ENCODE measurements around the gene FAM13C.

FAM13C gene

DNA sequence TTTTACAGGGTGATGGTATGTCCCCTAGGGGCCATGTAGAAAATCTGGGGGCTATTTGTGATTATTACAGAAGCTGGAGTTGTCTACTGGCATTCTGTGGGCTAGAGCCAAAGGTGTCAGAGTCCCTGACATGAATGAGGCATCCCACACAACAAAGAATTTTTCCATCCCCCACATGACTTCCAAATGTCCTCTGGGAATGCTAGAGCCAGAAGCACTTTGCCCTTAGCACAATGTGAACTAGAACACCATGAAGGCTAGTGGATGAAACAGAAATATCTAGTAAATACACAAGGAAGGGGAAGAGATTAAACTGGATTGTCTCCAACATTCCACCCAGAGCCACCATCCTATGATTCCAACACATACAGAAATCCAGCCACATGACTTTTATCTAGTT, 46.9 kb downstream of the FAM13C start:
- DNase-seq (ENCODE audit: low spot score): no peak

DNA sequence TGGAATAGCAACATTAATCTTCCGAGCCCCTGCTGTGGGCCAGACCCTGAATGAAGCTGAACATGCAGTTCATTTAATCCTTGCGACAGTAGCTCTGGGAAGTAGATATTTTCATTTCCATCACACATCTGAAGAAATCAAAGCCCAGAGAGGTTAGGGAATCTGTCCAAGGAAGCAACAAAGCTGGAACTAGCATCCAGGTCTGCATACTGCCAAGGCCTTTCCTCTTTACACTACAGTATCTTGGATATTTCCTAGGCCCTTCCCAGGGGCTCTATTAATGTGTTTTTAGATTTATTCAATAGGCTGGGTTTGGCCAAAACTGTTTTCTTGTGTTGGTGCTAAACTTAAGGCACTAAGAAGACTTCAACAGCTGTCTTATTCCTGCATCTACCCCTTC, 48.1 kb downstream of the FAM13C start:
- no peak for DNase-seq (ENCODE audit: low spot score)

DNA sequence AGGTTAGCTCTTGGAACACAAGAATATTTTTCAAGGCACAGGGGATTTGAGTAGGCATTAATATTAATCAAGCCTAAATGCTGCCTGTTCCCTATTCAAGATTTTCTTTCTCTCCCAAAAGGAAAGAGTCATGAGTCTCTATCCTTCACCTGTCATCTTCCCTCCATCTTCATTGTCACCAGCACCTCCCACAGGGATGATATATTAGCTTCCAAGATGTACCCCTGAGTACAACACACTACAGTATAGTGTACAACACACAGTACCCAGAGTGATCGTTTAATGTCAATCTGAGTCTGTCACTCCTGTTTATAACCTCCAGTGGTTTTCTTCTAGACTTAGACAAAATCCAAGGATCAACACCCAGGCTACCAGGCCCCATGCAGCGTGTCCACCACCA, 50.1 kb downstream of the FAM13C start:
- no peak for DNase-seq (ENCODE audit: low spot score)

DNA sequence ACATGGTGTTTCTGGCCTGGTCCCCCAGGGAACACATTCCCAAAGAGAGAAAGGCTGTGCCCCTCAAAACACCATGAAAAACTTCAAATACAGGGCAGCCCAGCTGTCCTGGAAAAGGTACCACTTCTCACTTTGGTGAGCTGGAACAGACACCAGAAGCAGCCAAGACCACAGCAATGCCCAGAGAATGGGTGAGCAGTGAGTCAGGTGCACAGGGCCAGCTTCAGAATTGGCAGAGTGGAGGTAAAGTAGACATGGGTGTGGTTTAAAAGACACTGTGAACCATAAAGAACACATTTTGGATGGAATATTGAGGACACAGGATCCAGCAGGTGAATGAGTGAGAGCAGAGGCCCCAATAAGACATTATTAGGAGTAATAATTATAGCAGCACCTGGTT, 51.3 kb downstream of the FAM13C start:
- DNase-seq (ENCODE audit: low spot score): no peak

DNA sequence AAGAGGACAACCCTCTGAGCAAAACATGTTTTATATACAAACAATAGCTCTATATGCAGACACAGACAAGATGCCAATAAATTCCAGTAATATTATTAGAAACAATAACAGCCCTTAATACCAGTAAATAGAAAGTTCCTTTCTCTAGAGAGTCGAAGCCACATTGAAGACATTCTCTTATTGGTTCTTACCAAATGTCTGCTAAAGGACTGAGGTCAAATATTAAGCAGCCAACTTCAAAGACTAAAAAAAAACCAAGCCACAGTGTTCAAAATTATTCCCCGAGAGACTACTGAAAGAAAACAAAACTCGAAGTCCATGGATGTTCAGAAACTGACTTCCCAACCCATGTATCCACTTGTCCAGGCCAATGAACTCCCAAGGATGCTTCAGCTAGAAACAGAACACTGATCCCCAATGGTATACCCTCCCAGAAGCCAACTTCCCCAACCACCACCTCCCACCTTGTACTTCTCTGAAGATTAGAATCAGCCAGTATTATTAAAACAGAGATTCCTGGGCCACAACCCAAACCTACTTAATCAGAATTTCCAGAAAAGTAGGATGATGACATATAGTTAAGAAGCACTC, 51.9 kb downstream of the FAM13C start:
- DNase-seq (ENCODE audit: low spot score): no peak

DNA sequence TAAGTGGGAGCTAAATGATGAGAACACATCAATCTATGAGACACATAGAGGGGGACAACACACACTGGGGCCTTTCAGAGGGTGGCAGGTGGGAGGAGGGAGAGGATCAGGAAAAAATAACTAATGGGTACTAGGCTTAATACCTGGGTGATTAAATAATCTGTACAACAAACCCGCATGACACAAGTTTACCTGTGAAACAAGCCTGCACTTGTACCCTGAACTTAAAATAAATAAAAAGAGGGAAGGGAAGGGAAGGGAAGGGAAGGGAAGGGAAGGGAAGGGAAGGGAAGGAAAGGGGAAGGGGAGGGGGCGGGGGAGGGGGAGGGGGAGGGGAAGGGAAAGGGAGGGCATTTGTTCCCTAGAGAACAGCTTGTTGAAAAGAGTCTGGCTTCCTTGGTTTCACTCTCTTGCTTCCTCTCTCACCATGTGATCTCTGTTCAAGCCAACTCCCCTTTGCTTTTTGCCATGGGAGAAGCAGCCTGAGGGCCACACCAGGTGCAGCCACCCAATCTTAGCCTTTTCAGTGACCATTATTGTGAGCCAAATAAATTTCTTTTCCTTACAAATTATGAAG, 57.7 kb downstream of the FAM13C start:
- DNase-seq (ENCODE audit: low spot score): no peak

DNA sequence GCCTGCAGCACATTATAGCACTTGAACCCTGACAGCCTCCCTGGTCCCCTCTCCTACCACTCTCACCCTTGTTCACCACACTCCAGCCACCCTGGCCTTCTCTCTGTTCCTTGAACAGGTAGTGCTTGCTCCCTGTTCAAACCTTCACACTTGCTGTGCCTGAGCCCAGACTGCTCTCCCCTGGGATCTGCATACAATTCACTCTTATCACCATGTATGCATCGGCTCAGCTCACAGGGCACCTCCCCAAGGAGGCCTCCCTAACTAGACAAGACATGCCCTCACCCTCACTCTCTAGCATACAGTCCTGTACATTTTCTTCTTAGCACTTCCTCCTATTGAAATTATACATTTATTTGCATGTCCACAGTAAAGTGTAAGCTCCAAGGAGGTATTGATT, 59.3 kb downstream of the FAM13C start:
- DNase-seq (ENCODE audit: low spot score): no peak

DNA sequence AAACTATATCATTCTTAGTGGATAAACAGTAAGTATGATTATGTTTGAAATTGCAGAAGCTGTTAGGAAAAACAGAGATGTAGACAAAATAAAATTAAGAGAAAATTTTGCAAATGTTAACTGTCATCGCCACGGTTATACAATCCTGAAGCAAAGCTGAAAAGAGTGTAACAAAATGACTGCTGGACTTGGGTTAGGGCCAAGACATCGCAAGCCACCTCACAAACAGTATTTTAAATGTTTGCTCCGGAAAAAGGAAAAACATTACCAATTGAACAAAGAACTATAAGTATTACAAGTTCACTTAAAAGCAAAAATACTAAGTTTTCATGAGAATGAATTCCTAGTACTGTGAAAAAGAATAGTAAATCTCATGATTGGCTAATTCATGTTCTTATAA, 60.0 kb downstream of the FAM13C start:
- DNase-seq (ENCODE audit: low spot score): no peak

DNA sequence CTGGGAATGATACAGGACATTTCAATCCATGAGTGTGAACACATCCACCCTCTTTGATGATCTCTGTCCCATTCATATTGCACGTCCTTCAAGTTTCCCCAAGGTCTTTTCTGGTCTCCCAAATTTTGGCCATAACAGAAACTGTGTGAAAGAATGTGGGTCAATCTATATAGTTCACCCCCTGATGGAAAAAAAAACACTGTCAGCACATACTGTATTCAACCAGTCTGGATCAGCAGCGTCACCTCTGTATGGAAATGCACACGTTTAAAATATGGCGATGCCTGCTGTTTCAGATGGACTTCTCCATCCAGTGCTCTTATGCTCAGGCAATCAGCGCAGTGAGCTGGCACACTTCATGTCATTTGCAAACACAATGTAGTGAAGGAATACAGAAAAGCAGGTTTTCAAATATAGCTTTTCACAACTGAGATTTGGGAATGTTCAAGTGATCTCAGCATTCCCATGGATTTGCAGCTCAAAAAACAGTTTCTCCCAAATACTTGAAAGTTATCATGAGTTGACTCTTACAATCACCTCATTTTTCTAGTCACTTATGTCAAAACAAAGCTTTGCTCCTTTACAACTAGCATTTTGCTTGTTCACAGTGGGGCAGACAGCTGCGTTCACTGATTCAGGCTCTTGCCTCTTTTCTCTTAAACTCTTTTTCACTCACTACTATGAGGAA, 61.1 kb downstream of the FAM13C start:
- DNase-seq (ENCODE audit: low spot score): no peak

DNA sequence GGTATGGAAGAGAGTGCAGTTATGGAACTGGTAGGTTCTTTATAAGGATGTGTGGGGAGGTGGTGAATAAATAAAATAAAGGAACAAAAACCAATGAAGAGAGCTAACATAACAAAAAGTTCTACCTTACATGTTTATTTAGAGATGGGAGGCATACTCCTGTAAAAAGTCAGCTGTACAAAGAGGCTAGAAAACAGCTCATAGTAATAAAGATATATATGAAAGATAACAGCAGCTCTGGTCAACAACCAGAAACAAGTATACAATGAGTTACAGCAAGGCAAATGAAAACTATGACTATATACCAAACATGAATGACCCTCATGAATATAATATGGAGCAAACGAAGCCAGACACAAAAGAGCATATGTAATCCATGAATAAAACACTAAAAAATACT, 62.0 kb downstream of the FAM13C start:
- DNase-seq (ENCODE audit: low spot score): no peak

DNA sequence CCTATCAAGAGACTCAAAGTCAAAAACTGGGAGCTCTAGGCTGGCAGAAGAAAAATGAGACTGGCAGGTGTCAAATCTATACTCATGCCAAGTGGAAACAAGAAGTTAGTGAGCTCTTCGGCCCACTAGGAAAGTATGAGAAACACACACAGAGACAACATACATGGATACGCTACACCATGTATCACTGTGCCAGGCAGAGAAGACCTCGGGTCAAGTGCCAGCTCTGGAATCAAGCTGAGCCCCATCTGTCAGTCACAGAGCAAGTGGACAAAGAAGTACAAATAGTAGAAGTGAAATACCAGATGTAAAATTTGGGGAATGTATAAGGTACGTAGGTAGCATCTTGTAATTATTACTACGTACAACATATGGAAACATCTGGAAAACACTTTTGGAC, 62.4 kb downstream of the FAM13C start:
- DNase-seq (ENCODE audit: low spot score): no peak

DNA sequence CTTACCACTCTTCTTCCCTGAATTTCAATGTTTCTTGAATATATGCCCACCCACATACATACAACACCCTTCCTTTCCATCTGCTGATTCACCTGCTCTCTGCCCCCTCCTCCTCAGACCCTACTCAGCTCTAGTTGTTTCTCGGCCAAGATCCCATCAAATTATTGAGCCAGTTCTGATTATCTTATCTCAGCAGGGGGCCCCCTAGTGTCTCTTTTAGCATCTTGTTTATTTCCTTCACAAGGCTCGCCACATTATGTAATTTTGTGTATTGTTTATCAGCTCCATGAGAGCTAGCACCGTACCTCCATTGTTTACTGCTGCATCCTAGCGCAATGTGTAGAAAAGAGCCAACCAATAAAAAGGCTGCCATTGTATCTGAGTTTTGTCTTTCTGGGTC, 71.9 kb downstream of the FAM13C start:
- peak; percentile 61 for DNase-seq (ENCODE audit: low spot score)

DNA sequence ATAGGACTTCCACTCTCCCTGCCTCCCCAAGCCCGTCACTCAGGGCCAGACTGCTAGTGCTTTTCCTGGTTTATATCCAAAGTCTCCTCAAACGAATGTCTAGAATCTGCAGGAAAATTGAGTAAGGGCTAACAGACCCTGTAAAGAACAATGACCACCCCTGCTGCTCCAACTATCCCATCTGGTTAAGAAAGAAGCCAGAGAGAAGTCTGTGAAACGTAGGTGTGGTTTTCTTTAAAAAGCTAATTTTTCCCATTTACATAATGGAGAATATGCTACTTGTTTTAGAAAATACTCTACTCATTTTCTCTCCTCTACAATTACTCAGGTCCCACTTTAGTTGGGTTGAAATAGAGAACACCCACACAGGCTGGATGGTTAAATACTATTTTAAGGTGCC, 72.5 kb downstream of the FAM13C start:
- DNase-seq (ENCODE audit: low spot score): no peak

DNA sequence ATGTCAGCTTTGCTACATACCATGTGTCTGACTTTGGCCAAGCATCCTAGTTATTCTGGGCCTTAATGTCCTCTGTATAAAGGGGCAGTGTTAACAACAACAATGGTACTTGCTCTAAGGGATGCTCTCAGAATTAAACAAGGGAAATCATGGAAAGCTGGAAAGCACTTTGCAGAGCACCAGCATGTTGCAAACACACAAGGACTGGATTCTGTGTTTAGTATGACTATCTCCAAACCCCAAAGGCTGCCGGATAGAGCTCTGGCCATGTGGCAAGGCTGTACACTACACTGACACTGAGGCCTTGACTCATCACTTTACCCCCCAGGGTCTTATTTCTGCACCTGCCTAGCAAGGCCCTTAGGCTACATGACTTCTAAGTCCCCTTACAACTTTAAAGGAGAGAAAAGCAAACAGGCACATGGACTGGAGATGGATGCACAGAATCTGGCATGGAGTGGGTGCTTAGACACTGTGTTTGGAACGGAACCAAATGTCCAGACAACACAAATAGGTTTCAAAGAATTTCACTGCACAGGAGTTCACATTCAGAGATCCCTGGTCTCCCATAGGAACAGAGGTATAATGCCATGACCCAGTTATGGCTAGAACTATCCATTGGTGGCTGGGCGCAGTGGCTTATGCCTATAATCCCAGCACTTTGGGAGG, 74.6 kb downstream of the FAM13C start:
- DNase-seq (ENCODE audit: low spot score): peak; percentile 94

DNA sequence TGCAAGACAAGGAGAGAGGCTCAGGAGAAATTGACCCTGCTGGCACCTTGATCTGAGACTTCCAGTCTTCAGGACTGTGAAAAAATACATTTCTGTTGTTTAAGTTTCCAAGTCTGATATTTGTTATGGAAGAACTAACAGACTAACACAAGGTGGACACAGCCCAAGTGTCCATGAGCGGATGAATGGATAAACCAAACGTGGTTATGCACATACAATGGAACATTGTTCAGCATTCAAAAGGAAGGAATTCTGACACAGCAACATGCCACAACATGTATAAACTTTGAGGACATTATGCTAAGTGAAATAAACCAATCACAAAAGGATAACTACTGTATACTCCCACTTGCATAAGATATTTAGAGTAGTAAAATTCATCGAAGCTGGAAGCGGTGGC, 76.5 kb downstream of the FAM13C start:
- peak; percentile 65 for DNase-seq (ENCODE audit: low spot score)

DNA sequence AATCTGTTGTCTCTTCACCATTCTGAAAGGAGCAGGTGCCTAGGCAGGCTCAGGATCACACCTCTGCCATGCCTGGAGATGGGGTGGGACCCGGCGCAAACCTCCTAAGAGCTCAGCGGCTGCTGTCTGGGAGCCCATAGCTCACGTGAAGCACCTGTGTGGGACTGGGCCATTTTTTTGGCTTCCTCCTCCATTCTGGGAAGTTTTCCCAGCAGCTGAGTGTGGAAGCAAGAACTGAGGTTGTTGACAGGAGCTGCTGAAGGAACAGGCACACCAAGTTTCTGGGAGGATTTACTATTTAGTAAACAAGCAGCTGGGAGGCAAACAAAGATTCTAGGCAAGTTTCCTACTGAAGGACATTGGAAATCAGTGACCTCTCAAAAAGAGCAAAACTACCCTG, 77.3 kb downstream of the FAM13C start:
- DNase-seq (ENCODE audit: low spot score): no peak

DNA sequence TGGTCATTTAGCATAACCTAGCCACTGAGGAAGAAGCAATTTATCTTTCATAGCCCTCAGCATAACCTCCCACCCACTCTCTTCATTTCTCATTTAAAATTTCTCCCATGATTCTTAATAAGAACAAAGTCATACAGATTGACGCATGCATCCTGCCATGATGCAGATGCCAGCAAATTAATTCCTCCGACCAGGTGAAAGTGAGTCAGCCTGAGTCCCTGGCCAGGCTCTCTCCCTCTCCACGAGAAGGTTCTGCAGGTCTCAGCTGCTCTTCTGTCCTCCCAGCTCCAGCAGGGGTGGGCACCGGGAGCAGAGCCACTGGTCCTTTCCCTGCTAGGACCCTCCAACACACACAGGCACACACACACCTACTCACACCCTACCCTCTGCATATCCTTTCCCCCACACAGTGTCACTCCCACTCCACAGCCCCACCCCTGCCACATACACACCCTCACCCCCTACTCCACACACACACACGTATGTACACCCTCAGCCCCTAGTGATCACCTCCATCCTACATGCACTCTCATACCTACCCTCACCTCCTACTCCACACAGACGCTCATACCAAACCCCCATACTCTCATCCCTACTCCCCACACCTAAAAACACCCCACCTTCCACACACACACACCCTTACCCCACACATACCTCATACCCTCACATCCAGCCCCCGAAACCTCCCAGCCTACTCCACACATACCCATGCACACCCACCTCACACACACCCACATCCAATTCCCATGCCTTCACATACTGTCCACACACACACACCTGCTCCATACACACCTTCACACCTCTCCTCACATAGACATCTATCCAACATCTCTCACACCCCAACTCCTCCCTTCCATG, 78.0 kb downstream of the FAM13C start:
- DNase-seq (ENCODE audit: low spot score): no peak

DNA sequence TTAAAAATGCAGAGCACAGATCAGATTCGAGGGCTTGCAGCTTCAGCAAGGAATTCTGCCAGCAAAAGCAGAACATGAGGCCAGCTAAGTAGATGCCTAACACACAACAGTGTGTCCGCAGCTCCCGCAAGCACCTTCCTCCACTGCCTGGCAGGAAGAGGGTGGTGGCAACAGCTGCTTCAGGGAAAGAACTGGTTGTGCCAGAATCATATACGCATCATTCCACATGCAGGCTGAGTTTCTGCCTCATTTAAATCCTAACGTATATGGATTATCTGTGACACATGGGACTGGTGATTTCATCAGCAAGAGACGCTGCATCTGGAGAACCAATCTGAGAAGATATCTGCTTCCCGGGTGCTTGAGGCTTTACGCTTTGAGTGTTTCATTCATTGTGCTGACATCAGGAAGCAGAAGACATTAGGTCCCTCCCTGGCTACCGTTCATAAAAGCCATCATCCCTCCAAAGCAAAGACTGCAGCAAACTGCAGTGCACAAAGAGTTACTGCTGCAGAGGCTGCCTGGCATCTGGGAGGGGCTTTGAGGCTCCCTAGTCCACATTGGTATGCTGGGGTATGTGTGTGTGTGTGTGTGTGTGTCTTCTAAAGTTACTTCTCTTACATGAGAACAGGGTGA, 78.8 kb downstream of the FAM13C start:
- DNase-seq (ENCODE audit: low spot score): peak; percentile 63

DNA sequence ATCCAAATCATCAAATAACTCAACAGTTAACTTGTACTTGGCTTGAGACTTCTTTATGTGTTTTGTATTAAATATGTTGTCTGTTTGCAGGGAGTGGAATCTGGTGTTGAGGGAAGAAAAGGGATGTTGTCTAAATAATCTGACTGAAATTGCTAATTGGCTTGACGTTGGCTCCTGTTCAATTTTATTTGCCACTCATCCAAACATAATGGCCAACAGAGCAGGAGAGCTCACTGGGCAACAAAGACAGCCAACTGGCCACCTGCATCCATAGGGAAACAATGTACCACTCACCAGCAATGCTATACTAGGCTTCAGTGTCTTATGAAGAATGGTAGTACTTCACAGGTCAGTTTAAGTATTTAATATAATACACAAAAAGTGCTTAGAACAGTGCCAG, 80.5 kb downstream of the FAM13C start:
- DNase-seq (ENCODE audit: low spot score): peak; percentile 74

DNA sequence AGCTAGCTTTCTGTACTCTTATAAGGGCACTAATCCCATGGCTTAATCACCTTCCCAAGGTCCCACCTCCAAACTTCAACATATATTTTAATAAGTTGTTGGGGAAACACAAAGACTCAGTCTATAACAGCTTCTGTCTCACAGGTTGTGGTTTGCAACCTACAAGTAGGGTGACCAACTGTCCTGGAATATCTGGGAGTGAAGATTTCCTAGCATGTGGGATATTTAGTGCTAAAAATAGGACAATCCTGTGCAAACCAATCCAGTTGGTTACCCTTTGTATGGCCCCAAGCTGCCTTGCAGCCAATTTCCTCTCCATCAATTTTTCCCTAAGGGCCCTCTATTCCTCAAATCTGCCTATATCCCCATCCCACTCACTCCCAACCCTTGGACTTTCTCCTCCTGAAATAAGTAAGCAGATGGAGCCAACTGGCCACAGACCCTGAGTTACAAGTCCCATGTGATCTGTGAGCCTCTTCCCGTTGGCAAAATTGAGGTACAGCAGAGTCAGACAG, 82.3 kb downstream of the FAM13C start:
- no peak for DNase-seq (ENCODE audit: low spot score)

DNA sequence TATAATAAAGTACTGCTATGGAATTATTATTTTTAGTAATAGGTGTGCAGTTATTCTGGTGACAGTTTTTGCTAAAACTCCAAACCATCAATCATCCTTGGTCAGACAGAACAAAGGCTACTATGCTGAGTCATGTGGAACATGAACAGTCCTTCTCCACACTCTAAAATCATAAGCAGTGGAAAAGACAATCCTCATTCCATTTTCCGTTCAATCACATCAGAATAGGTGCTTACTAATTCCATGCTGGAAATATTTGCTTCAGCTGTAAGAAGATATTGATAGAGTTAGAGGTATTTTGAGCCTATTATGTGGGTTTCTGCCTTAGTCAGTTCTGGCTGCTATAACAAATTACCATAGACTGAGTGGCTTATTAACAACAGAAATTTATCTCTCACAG, 82.9 kb downstream of the FAM13C start:
- DNase-seq (ENCODE audit: low spot score): no peak

DNA sequence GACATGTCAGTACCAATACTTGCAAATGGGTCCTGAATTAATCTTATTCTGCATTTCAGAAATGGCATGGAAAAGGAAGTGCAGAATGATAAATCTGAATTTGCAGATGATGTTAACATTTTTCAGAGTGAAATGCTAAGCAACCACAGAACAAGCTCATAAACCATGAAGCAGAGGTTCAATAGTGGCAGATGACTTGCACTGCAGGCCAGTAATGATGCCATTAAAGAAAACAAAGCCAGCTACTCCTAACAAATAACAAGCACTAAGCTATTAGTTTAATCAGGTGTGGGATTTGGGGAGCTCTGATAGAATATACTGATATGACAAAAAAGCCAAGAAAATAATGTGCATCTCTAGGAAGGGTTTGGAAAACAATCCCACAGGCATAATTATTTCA, 85.4 kb downstream of the FAM13C start:
- no peak for DNase-seq (ENCODE audit: low spot score)
